H1 (cell line): ENCODE measurements around the gene NPPA.

Experiments
- EP300 ChIP-seq, 2 experiments: IDR thresholded peaks; 1 replicate in 1 of 2; 2 replicates in 1 of 2; pipeline ENCODE4 v1.6.1; 2011 to 2012; ENCODE audit warnings: low read depth in 2 of 2, low read length in 2 of 2, mild to moderate bottlenecking in 2 of 2, borderline replicate concordance in 1 of 2, inconsistent platforms in 1 of 2, moderate library complexity in 1 of 2
- GABPA ChIP-seq: IDR thresholded peaks from 2 replicates; pipeline ENCODE4 v1.6.1; 2011; ENCODE audit warnings: mild to moderate bottlenecking, low read length, moderate library complexity, borderline replicate concordance; ENCODE audit not compliant: insufficient read depth
- RFX5 ChIP-seq: IDR thresholded peaks from 2 replicates; pipeline ENCODE4 v1.6.1; 2011; ENCODE audit warnings: low read depth, low read length, improper control_type of control experiment, borderline replicate concordance
- RXRA ChIP-seq: IDR thresholded peaks from 2 replicates; pipeline ENCODE4 v1.6.1; 2011; ENCODE audit warnings: low read depth, mild to moderate bottlenecking, low read length, moderate library complexity; ENCODE audit not compliant: insufficient read depth
- SIN3A ChIP-seq, 2 experiments: IDR thresholded peaks in 1 of 2; conservative IDR thresholded peaks in 1 of 2; 2 replicates each; pipeline ENCODE4 v1.6.1; 2011 to 2012; ENCODE audit warnings: low read length in 2 of 2, improper control_type of control experiment in 1 of 2, low read depth in 1 of 2, mild to moderate bottlenecking in 1 of 2
- SP1 ChIP-seq: IDR thresholded peaks from 2 replicates; pipeline ENCODE4 v1.6.1; 2011; ENCODE audit warnings: low read depth, low read length
- SRF ChIP-seq: IDR thresholded peaks from 2 replicates; pipeline ENCODE4 v1.6.1; 2011; ENCODE audit warnings: mild to moderate bottlenecking, low read depth, low read length, moderate library complexity
- TF ChIP-seq, protein P1 (sequence below), 3 experiments: IDR thresholded peaks; 1 replicate in 2 of 3; 2 replicates in 1 of 3; pipeline versions ENCODE4 v1.5.1 to v1.6.1; 2011; ENCODE audit warnings: low read length in 3 of 3, mild to moderate bottlenecking in 3 of 3, inconsistent platforms in 2 of 3, low read depth in 1 of 3, moderate library complexity in 1 of 3; ENCODE audit not compliant: insufficient read depth in 1 of 3; ENCODE audit errors: control extremely low read depth in 1 of 3
- TF ChIP-seq, protein P2 (sequence below): IDR thresholded peaks from 2 replicates; pipeline ENCODE4 v1.6.1; 2011; ENCODE audit warnings: low read depth, mild to moderate bottlenecking, low read length; ENCODE audit not compliant: insufficient read depth

DNA sequence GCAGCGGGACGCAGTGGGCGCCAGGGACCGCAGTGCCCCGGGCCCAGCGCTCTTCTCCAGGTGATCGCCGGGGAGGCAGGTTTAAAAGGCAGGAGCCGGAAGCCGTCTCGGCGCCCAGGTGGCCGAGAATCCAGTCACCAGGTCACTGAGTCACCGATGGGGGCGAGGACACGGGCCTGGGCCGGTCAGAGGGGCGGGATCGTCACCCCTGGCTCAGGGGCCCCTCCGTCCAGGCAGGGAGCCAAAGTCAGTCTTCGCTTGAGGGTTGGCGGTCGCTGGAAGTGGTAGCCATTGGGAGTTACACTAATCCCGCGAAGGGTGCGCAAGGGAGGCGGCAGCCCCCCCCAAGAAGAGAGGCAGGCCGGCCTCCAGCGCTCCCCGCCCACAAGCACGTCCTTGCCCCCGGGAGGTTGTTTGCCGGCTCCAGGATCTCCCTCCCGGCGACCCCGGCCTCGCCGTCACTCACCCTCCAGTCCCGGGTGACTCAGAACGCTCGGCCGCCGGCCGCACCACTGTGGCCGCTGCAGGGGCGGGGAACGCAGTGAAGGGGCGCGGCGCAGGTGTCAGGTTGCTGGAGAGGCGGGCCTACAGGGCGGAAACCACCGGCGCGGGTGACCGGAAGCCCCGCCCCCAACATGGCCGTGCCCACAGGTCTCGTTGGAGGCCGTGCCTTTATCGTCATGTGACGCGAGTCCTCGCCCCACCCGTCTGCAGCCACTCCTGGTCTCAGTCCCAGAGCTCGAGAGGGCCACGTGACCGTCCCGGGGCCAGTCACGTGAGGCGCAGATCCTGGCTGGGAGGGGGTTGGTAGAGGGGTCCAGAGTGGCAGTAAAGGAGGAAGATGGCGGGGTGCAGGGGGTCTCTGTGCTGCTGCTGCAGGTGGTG is 41.9 kb downstream of the NPPA start, which contains the start of the genes CLCN6 and MTHFR:
- TF ChIP-seq SP1 (peak; percentile 78; the same call in 1 of the 2 replicates), SRF (no peak; the same call in 1 of the 2 replicates), EP300 (IDR thresholded peaks at IDR 0.05; ENCODE audit: borderline replicate concordance in 1 of 2, low read depth in 2 of 2, low read length in 2 of 2) (peak in 1 of 2 experiments; percentile 86; a peak in 2 of 3 replicates), RFX5 (no peak), RXRA (no peak), SIN3A (conservative IDR thresholded peaks at IDR 0.05 in 1 of 2, IDR thresholded peaks at IDR 0.05 in 1 of 2; ENCODE audit: low read depth in 1 of 2, low read length in 2 of 2) (peak; percentile 93 to 96), GABPA (peak; percentile 50; the same call in 1 of the 2 replicates)
- TF ChIP-seq, protein P1, sequence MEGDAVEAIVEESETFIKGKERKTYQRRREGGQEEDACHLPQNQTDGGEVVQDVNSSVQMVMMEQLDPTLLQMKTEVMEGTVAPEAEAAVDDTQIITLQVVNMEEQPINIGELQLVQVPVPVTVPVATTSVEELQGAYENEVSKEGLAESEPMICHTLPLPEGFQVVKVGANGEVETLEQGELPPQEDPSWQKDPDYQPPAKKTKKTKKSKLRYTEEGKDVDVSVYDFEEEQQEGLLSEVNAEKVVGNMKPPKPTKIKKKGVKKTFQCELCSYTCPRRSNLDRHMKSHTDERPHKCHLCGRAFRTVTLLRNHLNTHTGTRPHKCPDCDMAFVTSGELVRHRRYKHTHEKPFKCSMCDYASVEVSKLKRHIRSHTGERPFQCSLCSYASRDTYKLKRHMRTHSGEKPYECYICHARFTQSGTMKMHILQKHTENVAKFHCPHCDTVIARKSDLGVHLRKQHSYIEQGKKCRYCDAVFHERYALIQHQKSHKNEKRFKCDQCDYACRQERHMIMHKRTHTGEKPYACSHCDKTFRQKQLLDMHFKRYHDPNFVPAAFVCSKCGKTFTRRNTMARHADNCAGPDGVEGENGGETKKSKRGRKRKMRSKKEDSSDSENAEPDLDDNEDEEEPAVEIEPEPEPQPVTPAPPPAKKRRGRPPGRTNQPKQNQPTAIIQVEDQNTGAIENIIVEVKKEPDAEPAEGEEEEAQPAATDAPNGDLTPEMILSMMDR (IDR thresholded peaks at IDR 0.05; ENCODE audit: control extremely low read depth in 1 of 3, insufficient read depth in 1 of 3, low read depth in 1 of 3, low read length in 3 of 3) = no peak
- TF ChIP-seq, protein P2, sequence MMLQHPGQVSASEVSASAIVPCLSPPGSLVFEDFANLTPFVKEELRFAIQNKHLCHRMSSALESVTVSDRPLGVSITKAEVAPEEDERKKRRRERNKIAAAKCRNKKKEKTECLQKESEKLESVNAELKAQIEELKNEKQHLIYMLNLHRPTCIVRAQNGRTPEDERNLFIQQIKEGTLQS = peak; percentile 100
